GM12864 (cell line): ENCODE measurements around the gene SLC1A2.

Source experiments
- DNase-seq: peaks from one replicate; pipeline ENCODE4 v3.0.0-alpha.2; 2011; ENCODE audit warnings: low read depth
- H3K4me3 ChIP-seq: 2 replicates; pipeline ENCODE4 v1.5.1; 2011; ENCODE audit warnings: mild to moderate bottlenecking, low read depth, low read length, control low read depth
- CTCF ChIP-seq: IDR thresholded peaks from 2 replicates; pipeline ENCODE4 v1.5.1; 2011; ENCODE audit warnings: low read depth, mild to moderate bottlenecking, moderate library complexity, low read length, control low read depth, inconsistent platforms; ENCODE audit errors: missing control alignments

The SLC1A2 gene

GRCh38 chr11:35235157-35235468 lies 184.2 kb downstream of the SLC1A2 start:
- DNase-seq, result no peak
- no peak for TF ChIP-seq CTCF

GRCh38 chr11:35234460-35235156 lies 184.8 kb downstream of the SLC1A2 start:
- H3K4me3 ChIP-seq, result no peak overlapping the region
- no peak for TF ChIP-seq CTCF
- DNase-seq, result no peak

More at GRCh38 chr11:35235157-35235468, 184.2 kb downstream of the SLC1A2 start:
- H3K4me3 ChIP-seq, result no peak overlapping the region

- no peak overlapping the region for H3K4me3 ChIP-seq
- TF ChIP-seq CTCF, result no peak
- no peak for DNase-seq
Observed at GRCh38 chr11:35233518-35233917, 185.8 kb downstream of the SLC1A2 start.

GRCh38 chr11:35232891-35233330 lies 186.4 kb downstream of the SLC1A2 start:
- no peak for TF ChIP-seq CTCF
- no peak for DNase-seq

GRCh38 chr11:35231076-35231860 lies 188.1 kb downstream of the SLC1A2 start:
- no peak for DNase-seq
- H3K4me3 ChIP-seq, result no peak overlapping the region
- no peak for TF ChIP-seq CTCF

More at GRCh38 chr11:35232891-35233330, 186.4 kb downstream of the SLC1A2 start:
- H3K4me3 ChIP-seq, result no peak overlapping the region

- no peak overlapping the region for H3K4me3 ChIP-seq
- DNase-seq, result no peak
- no peak for TF ChIP-seq CTCF
Observed at GRCh38 chr11:35230388-35230787, 189.0 kb downstream of the SLC1A2 start.

GRCh38 chr11:35228328-35228725 lies 191.0 kb downstream of the SLC1A2 start:
- TF ChIP-seq CTCF, result no peak
- no peak overlapping the region for H3K4me3 ChIP-seq
- DNase-seq, result no peak
